CD4-positive, alpha-beta T cell treated with Interleukin-17A for 4 hours (primary cell): Measurements from ENCODE around the gene RAD23B.
A peak's percentile ranks its signal among the peaks of the same experiment; 100 is the strongest.
"Not testable (repeated sequence)": the region's sequence is repeated elsewhere in the genome, so short reads cannot be mapped to it uniquely, and the experiment has no call there.

ENCODE experiments used
- DNase-seq: peaks from one replicate; pipeline ENCODE4 v3.0.0-alpha.2; 2020; ENCODE audit warnings: mixed read lengths

RAD23B gene

DNA sequence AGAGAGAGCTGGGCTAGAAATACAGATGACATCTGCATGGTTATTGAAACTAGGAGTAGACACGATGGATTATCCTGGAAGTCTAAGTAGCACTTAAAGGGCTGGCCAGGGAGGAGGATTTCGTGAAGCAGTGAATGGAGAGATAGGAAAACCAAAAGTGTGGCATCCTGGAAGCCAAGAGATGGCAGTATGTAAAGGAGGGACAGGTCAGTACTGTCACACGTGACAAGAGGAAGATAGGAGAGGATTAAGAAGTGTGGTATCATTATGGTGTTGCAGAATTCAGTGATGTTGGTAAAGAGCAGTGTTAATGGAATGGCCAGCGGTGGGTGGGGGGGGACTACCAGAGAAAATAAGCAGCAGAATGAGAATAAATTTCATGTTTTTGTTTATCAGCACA lies 11.7 kb downstream of the RAD23B start:
- DNase-seq, result no peak

DNA sequence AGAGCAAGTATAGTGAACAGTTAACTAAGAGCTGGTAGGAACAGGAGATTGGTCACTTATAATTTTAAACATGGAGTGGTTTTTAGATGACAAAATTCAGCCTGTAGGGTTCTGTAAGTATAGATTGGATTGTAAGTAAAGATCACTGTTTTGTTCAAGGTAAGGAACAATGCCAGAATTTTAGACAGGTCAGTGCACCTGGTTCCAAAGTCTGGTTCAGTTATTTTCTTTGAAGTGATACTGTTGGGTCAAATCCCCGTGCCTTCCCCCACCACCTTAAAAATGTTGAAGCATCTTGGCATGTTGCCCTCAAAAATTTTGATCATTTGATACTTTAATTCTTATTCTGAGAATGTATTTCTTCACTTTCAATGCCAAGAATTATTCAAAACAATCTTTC lies 12.9 kb downstream of the RAD23B start:
- no peak for DNase-seq

DNA sequence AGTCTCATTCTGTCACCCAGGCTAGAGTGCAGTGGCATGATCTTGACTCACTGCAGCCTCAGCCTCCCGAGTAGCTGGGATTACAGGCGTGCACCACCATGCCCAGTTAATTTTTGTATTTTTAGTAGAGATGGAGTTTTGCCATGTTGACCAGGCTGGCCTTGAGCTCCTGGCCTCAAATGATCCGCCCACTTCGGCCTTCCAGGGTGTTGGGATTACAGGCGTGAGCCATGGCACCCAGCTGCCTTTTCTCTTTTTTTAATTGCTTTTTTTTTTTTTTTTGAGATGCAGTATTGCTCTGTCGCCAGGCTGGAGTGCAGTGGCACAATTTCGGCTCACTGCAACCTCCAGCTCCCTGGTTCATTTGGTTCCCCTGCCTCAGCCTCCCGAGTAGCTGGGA lies 13.5 kb downstream of the RAD23B start:
- DNase-seq, result not testable (repeated sequence)

DNA sequence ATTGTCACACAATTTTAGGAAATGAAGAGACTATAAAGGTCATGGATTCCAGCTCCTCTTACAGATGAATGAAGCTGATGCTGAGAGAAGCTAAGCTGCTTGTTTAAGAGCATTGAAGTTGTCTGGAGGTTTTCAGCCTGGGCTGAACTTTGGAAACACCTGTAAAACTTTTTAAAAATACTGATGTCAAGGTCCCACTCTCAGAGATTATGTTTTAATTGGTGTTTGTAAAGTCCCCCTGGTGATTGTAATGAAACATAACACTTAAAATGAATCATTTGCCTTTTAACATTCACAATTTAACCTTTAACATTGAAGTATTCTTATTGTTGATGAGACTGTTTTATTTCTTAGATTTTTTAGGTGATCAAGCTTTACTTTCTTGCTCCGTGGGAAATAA lies 16.4 kb downstream of the RAD23B start:
- no peak for DNase-seq

DNA sequence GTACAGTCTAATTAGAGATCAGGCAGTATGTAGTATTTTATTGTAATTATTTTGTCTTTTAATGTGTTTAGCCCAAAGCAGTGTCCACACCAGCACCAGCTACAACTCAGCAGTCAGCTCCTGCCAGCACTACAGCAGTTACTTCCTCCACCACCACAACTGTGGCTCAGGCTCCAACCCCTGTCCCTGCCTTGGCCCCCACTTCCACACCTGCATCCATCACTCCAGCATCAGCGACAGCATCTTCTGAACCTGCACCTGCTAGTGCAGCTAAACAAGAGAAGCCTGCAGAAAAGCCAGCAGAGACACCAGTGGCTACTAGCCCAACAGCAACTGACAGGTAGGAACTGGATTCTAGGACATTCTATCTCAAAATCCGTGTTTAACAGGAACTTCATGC lies 23.2 kb downstream of the RAD23B start:
- no peak for DNase-seq

DNA sequence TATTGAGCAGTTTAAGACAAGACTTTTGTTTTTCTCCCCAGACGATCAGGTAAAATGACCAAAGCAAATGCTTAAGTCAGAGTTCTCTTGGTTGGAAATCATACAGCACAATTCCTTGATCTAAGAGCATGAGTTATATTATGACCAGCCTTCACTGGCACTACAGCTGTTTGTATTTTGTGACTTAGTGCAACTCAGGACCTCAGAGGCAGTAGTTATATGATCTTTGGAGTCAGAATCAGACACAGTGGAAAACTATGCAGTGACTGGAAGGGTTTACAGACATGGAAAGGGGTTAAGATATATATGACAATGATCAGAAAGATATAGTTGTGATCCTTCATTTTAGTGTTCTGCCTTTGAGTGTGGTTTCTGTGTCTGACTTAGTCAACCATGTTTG lies 24.3 kb downstream of the RAD23B start:
- DNase-seq, result no peak

DNA sequence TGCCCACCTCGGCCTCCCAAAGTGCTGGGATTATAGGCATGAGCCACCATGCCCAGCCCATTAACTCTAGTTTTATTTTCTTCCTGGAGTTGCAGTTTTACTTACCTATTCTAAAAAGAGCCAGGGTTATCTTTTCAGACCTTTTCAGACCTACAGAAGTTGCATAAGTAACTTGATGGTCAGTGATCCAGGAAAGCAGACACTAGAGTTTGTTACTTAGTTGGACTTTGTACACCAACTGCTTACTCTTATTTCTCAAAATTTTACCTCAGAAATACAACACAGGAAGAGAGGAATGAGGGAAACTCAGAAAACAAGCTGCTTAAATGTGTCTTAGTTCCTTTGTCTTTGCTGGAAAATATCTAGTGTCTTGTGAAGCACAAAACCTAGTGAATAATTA lies 25.4 kb downstream of the RAD23B start:
- DNase-seq, result no peak

DNA sequence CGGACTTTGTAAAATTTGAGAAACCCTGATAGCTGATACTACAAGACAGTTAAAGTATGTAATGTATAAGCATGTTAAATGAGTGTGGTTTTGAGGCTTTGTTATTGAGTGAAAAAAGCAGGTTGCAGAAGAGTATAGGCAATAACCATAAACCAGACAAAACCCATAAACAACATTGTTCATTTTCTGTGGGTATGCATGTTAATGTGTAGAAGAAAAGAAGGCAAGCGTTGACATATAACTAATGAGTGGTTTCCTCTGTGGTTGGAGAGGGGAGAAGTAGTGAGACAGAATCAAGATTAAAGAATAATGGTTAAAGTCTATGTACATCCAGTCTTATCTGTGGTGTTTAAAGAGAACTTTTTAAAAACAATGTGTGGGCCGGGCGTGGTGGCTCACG lies 26.2 kb downstream of the RAD23B start:
- peak; percentile 8 for DNase-seq

DNA sequence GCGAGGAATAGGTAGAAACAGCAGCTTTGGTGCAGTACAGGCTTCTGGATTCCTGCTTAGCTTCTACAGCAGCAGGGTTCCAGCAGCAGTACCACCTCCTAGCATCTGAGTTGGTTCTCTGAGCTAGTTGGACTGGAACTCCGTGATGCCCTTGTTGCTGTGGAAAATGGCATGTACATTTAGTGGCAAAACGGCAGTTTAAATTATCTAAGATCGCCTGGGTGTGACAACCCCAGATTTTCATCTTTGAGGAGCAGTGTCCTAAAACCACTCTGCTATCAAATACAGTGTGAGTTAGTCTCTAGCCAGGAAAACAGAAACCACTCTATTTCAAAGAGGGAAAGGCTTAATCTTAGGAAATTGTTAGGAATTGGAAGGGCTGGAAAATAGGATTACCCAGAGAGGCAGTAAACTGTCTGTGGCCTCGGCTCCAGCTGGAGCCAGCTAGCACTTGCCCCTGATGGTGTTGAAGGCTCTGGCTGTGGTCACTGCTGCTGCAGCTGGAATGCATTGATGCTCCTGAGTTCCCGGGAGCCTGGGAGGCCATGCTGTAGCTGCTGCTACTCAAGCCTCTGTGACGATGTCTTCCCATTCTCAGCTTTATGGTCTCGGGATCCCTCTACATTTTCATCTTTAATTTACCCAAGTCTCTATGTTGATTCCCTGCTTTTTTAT lies 29.4 kb downstream of the RAD23B start:
- no peak for DNase-seq

DNA sequence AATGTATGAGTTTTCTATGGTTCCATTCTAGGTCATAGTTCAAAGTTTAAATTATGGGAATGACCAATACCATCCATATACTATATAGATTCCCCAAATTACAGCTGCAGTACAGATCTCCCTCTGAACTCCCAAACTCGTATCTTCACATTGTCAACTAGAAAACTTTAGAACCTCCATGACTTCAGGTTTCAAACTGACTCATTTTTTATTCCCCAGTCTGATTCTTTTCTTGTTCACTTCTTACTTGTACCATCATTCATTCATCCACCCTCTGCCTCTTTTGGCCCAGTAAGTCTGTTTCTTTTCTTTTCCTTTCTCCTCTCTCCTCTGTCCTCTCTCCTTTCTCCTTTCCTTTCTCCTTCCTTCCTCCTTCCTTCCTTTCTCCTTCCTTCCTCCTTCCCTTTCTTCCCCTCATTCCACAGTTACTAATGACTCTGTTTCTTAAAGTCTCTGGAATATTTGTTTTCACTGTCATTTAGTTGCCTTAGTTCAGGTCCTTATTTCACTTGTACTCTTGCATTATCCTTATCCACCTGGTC lies 30.5 kb downstream of the RAD23B start:
- no peak for DNase-seq

DNA sequence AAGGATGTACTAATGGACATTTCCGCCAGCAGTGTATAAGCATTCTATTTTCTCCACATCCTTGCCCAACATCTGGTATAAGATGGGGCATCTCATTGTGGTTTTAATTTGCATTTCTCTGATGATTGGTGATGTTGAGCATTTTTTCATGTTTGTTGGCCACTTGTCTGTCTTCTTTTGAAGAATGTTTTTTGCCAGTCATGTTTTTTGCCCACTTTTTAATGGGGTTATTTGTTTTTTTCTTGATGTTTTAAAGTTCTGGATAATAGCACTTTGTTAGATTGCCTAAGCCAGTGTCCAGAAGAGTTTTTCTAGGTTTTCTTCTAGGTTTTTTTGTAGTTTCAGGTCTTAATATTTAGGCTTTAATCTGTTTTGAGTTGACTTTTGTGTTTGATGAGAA lies 31.7 kb downstream of the RAD23B start:
- DNase-seq, result no peak

DNA sequence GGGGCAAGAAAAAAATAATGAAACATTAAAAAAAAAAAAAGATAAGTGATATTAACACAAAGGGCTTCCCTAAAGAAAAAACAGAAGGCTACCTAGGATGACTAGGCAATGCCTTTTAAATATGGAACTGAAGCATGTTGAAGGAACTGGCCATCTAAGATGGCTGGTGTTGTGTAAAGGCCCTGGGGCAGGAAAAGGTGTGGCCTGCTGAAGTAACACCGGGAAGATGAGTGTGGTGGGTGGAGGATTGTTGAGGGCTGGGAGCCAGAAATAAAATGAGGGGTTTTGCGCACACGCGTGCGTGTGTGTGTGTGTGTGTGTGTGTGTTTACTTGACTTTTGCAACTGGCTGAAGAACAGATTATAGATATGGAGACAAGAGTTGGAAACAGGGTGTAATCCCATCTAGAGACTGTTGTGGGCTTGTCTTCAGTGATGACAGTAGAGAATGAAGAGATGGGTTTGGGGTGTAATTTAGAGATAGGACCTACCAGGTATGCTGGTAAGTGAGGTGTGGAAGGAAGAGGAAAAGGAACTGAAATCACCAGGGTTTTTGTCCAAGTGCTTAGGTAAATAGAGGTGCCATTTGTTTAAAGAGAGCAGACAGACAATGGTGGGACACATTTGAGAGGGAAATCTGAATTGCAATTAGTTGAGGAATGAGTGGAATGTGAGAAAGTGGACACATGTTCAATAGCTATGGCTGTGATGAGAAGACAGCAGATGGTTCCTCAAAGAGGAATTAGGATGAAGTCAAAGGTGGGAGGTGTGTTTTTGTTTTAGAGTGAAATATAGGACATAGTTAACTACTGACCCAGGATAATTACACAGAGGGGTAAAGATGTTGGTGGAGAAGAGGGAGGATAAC lies 33.9 kb downstream of the RAD23B start:
- no peak for DNase-seq

DNA sequence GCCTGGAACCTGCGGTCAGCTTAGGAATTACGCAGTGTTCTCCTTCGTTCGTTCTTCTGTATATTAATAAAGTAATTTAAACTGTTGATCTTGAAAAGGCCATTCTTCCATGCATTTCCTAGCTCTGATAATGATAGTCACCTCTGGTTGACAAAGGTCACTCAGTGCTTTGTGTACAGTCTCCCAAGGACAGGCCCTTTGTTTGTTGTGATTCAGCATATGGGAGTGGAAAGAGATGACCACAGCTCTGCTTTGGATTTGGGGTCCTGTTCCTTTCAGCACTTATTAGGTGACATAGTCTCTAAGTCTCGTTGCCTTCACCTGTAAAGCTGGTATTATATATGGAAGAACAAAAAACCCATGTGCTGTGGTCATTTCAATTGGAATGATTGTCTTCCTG lies 39.6 kb downstream of the RAD23B start:
- DNase-seq, result no peak

DNA sequence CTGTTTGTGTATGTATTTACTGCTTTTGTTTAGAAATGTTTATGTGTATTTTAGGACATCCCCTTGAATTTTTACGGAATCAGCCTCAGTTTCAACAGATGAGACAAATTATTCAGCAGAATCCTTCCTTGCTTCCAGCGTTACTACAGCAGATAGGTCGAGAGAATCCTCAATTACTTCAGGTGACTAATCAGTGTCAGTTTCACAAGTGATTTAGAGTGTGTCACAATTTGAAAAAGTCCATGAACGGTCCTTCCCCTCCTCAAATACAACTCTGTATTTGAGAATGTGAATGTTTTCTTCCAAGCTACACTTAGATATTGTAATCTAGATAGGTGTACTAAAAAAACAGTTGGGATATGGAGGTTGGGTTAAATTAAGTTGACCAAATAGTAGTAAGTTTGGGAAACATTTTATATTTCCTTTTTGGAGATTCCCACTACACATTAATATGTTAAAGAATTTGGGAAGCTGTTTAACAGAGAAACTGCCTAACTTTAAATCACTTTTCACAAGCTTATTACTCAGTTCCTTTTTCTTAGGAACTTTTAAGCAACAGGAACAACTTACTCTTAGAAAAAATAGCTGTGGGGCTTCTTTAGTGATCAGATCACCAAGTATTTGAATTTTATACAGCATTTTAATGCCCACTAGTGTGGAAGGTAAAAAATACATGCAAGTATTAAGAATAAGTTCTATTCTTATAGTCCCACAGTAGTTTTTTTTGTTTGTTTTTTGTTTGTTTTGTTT lies 40.9 kb downstream of the RAD23B start:
- no peak for DNase-seq

DNA sequence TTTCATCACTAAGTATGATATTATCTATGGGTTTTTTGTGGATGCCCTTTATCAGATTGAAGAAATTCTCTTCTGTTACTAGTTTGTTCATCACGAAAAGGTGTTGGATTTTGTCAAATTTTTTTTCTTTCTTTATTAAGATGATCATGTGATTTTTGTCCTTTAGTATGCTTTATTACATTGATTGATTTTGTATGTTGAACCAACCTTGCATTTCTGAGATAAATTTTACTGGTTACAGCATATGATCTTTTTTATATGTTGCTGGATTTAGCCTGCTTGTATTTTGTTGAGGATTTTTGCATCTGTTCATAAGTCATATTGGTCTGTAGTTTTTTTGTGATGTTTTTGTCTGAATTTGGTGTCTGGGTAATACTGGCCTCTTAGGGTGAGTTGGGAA lies 42.8 kb downstream of the RAD23B start:
- DNase-seq, result no peak

DNA sequence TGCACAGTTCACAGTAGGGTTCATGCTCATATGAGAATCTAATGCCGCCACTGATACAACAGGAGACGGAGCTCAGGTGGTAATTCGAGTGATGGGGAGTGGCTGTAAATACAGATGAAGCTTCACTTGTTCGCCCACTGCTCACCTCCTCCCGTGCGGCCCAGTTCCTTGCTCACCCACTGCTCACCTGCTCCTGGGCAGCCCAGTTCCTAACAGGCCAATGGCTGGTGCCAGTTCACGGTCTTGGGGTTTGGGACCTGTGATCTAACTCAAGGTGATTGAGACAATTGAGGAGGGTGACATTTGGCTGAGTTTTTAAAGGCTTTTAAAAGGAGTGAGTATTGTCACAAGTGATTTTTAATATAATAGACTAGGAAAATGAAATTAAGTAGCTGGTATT lies 45.4 kb downstream of the RAD23B start:
- no peak for DNase-seq

DNA sequence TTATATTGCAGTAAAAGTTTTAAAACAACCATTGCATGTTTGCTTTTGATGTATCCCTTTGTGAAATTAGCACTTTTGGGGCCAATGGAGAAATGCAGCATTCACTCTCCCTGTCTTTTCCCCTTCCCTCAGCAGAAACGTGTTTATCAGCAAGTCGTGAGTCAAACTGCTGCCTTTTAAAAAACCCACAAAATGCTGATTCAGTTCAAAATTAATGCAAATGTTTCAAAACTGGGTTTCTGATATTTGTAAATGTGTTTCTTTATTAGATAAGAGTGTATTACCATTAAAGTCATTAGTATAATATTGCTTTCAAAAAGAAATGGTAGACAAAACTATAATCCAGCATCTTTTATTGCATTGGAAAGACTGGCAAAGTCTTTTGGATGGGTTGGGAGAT lies 47.3 kb downstream of the RAD23B start:
- no peak for DNase-seq

DNA sequence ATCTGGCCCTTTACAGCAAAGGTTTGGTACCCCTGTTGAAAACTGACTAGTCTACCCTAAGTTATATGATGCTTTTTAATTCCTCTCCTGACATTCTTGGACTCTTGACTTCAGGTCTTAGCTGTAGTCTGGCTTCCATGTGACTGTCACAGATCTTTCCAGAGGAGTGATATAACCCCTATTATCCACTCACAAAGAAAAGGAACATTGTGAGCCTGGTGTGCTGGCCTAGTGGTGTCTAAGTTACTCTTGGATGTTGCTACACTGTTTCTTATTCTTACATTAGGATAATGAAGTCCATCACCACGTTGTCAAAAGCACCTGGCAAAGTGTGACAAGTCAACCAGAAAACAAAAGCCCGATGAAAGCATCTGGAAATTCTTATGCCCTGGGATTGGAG lies 49.8 kb downstream of the RAD23B start:
- no peak for DNase-seq

DNA sequence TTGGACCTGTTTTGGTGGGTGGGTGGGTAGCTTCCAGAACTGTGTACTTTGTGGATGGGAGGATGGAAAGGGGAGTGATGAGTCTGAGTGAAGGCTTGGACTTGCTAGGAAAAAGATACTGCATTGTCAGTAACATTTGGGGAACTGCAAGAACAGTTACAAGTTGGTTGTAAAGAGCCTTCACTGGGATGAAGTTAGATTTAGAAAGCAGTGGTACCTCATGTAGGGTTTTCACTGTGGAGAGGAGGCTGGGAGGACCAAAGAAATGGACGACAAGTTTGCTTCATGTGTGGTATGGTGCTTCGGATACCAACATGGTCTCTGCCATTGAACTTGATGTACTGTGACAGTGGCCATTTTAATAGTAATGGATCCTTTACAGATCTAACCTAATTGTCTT lies 50.3 kb downstream of the RAD23B start:
- DNase-seq, result no peak

DNA sequence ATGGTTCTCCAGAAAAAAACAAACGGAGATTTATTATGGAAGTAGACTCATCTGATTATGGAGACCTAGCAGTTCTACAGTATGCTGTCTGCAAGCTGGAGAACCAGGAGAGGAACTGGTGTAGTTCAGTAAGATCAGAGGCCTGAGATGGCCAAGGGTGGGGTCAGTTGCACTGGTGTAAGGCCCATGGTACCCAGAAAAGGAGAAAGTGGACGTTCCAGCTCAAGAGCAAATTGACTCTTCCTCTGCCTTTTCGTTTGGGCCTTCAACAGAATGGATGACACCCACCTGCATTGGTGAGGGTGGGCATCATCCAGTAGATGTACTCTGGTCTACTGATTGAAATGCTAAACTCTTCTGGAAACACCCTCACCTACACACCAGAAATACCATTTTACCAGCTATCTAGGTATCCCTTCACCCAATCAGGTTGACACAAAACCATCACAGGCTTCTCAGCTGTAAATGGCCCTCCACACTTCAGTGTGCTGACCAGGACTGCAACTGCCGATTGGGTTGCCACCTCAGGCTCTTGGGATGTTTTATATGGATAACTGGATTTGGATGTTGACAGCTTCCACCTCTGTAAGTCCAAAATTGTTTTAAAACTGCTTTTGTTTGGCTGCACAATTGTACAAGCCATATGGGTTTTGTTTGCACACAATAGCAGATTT lies 51.2 kb downstream of the RAD23B start:
- no peak for DNase-seq

DNA sequence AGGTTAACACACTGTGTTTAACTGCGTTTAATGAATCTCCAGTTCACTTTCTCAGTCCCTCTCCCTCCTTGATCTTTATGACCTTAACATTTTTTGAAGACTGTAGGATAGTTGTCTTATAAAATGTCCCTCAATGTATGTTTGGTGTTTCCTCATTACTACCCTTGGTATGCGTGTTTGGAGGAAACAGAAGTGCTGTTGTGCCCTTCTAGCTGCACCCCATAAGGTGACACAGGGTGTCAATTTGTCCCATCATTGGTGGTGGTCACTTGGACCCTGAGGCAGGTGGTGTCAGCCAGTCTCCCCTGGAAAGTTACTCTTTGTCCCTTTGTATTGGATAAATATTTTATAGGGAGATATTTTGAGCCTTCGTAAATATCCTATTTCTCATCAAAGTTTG lies 52.3 kb downstream of the RAD23B start:
- DNase-seq, result no peak

DNA sequence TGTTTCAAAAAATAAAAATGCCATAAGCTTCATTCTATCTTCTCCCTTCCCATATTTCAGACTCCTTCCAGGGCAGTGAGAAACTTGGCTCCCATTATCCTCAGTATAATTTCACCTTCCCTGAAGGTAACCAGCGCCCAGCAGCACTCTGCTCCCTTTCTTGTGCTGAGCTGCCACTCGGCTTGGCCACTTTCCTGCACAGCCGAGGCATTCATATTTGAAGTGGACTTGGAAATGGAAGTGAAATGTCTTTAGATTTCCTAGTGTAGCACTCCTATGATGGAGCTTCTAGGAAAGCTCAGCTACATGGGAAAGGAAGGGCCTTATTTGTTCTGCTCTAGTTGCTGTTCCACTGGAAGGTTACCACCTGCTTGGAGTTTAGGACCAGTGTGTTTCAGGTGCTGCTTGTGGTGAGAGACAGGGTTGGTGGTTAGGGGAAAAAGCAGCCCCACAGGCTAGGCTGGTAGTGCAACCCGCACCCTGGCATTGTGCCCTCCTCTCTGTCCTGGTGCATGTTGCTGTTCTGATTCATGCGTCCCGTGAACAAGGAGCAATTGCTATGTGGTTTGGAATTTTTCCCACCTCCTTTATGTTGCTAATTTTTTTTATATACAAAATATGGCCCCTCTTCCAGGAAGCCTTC lies 53.8 kb downstream of the RAD23B start:
- no peak for DNase-seq
